Neural progenitor cell (in vitro differentiated cells): ENCODE results near the gene PKHD1.

ENCODE experiments used
- EZH2 ChIP-seq: fragments of 200-600 bp; sonication (generic); IDR thresholded peaks from 2 replicates; pipeline ENCODE4 v1.6.1; 2017; ENCODE audit warnings: antibody characterized with exemption, mild to moderate bottlenecking, moderate library complexity
- EZH2phosphoT487 ChIP-seq: fragments of 200-600 bp; sonication (generic); IDR thresholded peaks from 2 replicates; pipeline ENCODE4 v1.6.1; 2017; ENCODE audit warnings: antibody characterized with exemption
- TF ChIP-seq, protein P1 (sequence below): fragments of 200-600 bp; sonication (generic); IDR thresholded peaks from 2 replicates; pipeline ENCODE4 v1.5.1; 2017; ENCODE audit warnings: antibody characterized with exemption, mild to moderate bottlenecking

- TF ChIP-seq EZH2 = no peak
- TF ChIP-seq, protein P1, sequence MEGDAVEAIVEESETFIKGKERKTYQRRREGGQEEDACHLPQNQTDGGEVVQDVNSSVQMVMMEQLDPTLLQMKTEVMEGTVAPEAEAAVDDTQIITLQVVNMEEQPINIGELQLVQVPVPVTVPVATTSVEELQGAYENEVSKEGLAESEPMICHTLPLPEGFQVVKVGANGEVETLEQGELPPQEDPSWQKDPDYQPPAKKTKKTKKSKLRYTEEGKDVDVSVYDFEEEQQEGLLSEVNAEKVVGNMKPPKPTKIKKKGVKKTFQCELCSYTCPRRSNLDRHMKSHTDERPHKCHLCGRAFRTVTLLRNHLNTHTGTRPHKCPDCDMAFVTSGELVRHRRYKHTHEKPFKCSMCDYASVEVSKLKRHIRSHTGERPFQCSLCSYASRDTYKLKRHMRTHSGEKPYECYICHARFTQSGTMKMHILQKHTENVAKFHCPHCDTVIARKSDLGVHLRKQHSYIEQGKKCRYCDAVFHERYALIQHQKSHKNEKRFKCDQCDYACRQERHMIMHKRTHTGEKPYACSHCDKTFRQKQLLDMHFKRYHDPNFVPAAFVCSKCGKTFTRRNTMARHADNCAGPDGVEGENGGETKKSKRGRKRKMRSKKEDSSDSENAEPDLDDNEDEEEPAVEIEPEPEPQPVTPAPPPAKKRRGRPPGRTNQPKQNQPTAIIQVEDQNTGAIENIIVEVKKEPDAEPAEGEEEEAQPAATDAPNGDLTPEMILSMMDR = peak; percentile 88
- no peak for TF ChIP-seq EZH2phosphoT487
Measured at GRCh38 chr6:52049252-52050050, 38.0 kb downstream of the PKHD1 start.
